HS-5 (cell line): ENCODE data around the gene BBS2.
"Not testable (repeated sequence)": the region's sequence is repeated elsewhere in the genome, so short reads cannot be mapped to it uniquely, and the experiment has no call there.

Experiments
- DNase-seq: peaks from one replicate; pipeline ENCODE4 v3.0.0-alpha.2; 2012; ENCODE audit warnings: low read depth

Gene BBS2

DNA sequence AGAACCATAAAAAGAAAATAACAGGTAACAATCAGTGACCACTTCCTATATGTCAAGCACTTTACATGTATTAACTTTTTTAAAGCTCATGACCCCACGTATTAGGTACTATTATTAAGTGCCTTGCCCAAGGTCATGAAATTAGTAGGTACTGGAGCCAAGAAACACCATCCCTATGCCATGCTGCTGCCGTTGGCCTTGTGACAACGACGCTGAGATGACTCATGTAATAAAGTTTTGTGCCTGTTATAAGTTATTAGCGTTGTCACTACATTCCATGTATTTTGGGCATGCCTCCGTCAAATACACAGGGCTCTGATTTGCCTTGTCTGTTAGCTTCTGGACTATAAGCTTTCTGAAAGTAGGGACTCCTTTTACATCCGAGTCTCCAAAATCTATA lies 1.4 kb downstream of the BBS2 start:
- no peak for DNase-seq

DNA sequence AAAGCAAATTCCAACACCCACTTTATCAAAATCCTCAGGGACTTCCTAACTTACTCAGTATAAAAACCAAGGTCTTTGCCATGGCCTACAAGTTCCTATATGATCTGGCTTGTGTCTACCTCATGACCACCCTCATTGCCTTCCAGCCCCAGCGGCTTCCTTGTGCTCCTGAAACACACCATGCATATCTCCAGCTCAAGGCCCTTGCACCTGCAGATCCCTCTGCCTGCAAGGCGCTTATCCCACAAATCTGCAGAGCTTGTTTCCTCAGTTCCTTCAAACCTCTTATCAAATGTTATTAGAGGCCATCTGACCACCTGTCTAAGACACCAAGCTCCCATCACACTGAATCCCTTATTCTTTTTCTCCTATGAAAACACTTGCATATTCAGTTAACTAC lies 2.6 kb downstream of the BBS2 start:
- DNase-seq: no peak

DNA sequence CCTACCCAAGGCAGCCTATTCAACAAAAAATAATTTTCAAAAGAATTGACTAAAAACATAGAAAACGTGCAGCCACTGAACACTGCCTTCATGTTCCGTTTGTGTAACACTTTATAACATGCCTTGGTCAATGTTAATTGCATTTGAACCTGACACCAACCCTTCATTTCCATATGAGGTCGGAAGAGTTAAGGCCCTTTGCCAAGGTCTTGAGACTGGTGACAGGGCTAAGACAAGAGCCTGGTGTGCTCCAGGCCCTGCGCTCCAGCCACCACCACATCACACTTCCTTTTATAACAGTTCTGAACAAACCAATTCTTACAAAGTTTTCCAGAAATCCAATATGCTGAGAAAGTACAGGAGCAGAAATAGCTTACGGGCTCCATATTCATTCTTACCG lies 4.2 kb downstream of the BBS2 start:
- no peak for DNase-seq

DNA sequence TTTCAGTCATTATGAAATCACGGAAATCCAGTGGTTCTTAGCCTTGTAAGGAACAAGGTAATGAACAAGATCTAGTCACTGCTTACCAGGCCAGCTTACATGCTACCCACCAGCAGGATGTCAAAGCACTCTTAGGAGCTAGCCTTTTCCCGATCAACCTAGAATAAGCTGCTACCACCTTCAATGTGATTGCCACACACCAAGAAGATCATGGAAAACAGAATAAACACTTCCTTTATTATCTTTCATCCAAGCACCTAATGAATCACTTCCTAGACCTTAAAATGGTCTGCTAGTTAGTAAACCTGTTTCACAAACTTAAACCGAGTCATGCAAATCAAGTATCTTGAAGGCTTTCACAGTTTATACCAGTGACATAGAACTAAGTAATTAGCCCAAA lies 5.0 kb downstream of the BBS2 start:
- DNase-seq: no peak

DNA sequence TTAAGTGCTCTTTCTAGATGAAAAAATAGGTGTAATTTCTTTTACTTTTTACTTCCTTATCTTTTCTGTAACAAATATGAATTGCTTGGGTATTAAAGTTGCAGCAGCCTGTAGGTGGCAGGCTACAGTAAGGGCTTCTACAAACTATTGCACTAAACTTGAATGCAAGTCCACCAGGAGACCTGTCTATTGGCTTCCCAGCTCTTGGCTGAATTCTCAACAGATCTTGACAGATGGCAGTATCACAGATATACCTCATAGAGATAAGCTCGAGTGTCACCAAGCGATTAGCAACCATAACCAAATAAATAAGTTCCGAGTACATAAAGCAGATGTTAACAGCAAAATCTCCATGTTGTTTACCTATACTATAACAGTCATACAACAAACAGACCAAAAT lies 5.9 kb downstream of the BBS2 start:
- DNase-seq: no peak

DNA sequence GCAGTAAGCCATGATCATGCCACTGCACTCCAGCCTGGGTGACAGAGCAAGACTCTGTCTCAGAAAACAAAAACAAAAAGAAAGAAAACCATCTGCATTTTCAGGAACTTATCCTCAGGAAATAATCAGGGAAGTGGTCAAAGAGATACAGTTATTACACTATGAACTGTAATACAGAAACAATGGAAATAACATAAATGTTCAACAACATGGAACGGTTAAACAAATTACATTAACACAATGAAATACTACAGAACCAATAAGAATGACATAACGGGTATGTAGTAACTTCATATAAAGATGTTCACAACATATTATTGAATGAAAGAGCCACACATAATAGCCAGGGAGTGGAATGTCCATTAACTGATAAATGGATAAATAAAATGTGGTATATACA lies 6.7 kb downstream of the BBS2 start:
- no peak for DNase-seq

DNA sequence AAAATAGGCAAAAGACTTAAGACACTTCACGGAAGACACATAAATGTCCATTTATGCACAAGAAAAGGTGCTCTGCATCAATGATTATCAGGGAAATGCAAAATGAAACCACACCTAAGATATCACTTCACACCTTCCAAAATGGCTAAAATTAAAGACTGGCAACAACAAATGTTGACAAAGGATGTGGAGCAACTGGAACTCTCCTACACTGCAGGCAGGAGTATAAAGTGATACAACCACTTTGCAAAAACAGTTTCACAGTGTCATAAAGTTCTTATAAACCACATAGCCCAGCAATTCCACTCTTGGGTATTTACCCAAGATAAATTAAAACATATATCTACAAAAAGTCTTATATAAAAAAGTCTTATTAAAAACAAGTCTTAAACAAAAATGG lies 7.8 kb downstream of the BBS2 start:
- DNase-seq: no peak

DNA sequence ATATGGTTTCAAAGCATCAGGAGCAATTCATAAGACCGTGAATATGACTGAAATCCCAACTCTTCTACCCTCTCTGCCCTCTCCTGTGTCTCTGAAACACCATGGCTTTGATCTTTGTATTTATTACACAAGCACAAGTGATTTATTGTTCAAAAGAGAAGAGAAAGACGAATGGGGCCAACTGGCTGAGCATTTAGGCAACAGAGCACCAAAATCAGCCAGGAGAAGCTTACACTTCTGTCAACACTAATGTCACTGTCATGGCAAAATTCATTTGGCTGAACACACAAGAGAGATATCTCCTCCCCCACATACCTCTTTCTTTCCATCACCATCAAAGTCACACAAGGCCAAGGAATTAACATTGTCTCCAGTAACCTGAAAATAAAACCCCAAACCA lies 9.3 kb downstream of the BBS2 start:
- no peak for DNase-seq

DNA sequence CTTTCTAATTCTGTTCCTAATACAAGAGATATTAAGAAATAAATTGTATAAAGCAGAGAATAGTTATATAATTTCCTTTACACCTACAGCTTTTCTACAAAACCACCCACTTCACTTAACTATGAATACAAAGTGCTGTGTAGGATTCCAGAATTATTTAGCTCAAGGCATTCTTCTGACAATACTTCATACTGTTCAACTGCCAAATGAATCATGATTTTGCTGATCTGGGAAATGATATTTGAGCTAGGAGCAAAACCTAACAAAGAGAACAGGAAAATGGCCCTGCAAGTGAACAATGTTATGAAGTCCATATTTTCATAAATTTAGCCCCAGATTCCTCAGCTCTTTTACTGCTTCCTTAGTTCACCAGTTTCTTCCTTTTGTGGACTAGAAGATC lies 12.9 kb downstream of the BBS2 start:
- no peak for DNase-seq

DNA sequence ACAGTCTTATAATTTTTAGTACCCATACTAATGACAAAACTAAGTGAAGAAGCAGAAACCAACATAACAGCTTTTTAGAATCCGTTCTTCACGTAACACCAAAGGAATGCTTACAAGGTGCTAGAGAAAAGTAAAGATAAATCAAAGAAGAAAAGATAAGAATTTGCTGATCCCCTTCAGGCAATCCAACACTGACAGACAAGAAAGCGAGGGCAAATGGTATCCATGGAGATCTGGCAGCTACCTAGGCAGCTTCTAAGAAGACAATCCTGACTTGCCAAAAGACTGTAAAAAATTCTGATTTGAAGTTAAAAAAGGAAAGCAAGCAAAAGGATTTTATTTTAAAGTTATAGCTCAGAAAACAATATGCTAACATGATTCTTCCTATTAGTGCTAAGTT lies 14.6 kb downstream of the BBS2 start:
- no peak for DNase-seq

DNA sequence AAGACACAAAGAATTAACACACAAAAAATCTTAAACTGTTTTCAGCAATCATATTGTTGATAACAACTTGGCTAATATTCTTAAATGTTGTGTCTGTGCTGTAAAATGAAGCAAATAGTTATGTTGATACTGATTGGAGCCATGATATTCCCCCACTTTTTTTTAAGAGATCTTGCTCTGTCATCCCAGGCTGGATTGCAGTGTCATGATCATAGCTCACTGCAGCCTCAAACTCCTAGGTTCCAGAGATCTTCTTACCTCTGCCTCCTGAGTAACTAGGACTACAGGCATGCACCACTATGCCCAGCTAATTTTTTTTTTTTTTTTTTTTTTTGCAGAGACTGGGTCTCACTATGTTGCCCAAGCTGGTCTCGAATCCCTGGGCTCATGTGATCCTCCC lies 26.0 kb downstream of the BBS2 start:
- no peak for DNase-seq

DNA sequence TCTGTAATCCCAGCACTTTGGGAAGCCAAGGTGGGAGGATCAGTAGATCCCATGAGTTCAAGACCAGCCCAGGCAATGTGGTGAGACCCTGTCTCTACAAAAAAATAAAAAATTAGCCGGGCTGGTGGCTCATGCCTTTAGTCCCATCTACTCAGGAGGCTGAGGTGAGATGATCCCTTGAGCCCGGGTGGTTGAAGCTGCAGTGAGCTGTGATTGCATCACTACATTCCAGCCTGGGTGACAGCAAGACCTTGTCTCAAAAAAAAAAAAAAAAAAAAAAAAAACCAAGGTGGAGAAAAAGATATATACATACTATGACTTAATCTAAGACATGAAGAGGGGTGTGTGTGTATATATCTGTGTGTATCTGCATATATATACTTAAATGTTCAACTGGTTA lies 26.7 kb downstream of the BBS2 start:
- DNase-seq: no peak

DNA sequence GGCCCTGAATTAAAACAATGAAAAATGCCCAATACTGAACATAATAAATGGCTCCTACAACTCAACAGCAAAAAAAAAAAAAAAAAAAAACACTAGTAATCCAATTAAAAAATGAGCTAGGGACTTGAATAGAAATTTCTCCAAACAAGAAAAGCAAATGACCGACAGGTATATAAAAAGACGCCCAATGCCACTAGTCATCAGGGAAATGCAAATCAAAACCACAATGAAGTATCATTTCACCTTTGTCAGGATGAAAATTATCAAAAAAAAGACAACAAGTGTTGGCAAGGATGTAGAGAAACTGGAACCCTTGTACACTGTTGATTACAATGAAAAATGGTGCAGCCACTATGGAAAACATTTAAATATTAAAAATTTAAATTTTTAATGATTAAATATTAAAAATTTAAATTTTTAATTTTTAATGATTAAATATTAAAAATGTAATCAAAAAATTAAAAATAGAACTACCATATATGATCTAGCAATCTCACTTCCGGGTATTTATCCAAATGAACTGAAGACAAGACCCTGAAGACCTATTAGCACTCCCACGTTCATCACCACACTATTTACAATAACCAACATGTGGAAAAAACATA lies 28.1 kb downstream of the BBS2 start:
- no peak for DNase-seq

DNA sequence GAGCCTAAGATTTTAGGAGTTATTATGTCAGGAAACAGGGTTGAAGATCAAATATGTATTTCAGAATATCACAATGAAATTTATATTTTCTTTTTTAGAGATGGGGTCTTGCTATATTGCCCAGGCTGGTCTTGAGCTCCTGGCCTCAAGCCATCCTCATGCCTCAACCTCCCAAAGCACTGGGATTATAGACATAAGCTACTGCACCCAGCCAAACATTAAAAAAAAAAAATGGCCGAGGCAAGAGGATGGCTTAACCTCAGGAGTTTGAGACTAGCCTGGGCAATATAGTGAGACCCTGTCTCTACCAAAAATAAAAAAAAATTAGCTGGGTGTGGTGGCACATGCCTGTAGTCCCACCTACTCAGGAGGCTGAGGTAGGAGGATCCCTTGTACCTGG lies 31.0 kb downstream of the BBS2 start:
- DNase-seq: not testable (repeated sequence)

DNA sequence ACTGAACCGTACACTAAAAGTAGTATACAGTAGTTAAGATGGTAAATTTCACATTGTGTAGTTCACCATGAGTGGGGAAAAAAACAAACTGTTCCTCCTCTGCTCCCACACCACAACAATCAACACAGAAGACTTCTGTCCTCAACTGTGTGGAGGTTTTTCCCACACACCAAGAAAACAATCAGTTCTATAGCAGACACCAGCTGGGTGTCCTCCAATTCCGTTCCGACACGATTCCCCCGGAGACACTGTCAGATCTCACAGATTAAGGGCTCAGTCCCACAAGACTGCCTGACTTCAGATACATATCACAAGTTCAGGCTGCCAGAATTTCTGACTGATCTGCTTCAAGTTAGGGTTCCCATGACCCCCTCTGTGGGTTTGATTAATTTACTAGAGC lies 31.8 kb downstream of the BBS2 start:
- no peak for DNase-seq

DNA sequence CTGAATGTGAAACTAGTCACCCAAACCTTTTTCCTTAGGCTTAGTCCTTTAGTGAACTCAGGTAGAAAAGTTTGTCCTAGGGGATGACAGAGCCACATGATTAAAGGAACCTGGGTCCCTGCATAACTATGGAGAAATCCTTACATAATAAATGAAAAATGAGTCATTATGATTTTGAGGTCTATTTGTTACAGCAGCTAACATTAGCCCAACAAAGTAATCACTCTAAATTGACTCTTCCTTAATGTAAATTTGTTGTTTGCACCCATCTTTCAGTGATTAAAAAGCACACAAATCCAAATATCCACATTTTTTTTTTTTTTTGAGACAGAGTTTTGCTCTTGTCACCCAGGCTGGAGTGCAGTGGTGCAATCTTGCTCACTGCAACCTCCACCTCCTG lies 36.4 kb downstream of the BBS2 start:
- no peak for DNase-seq

DNA sequence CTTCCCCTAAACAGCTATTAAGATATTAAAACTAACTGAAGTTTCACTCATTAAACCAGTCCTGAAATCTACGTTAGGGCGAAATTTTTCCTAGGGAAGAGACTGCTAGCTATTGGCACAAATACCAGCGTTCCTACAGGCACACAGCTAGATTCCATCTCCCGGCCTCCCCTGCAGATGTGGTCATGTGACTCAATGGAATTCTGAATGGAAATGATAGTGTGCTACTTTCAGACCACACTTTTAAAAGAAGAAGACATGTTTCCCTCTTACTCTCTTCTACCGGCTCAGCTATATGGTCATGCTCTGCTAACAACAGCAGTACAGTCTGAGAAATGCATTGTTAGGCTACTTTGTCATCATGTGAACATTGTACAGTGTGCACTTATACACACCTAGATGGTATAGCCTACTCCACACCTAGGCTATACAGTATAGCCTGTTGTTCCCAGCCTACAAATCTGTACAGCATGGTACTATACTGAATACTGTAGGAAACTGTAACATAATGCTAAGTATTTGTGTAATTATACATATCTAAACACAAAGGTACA lies 37.1 kb downstream of the BBS2 start:
- DNase-seq: no peak

DNA sequence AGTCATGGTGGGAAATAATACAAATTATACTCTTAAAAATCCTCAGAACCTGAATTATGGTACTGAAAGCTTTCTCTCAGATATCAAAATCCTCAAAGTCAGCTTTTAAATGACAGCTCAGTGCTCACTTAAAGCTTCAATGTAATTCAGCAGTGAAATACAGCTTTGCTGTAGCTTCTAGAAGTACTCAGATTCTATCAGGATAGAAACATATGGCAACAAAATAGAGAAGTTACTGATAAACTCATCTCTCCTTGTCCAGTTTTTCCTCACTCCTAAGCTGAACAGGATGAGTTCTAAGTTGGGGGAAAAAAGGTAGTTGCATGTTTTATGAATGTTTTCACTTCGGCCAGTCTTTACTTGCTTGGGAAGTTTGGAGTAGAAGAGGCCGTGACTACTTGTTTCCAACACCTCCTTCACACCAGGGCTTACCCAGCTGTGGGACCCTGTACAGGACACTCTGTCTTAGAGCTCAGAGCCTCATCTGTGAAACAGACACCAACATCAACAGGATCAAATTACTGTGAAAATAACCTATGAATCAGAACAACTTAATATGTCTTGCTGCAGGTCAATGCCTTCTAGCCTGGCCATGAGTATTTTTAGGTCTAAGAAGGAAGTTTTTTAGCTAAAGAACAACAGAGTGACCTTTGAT lies 38.2 kb downstream of the BBS2 start:
- DNase-seq: no peak

DNA sequence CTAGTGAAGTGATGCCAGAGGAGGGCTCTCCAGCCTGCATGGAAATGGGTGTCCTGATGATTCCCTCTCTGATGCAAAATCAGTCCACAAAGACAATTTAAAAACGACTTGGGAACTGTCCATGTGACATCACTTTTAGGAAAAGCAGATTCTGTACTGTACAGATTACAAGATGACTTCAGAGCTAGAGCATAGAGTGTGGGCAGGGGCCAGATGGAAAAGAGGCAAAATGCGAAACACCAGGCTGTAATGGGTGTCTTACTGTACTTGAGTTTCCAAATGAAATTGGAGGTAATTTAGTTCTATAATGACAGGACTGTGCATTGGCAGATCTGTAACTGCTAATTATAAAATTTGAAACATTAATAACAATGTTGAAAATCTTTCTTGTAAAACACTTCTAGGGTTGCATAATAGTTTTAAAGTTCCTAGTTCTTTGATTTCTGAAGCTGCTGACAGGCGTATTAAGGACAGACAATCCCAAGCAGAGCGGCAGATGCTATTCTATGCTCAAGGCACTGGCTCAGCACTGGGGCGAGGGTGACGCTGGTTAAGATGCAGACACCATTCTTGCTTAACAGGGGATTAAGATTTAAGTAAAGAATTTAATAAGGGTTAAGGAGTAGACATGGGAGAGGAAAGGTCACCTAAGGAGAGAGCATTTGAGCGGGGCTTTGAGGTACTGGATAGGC lies 38.9 kb downstream of the BBS2 start:
- no peak for DNase-seq

DNA sequence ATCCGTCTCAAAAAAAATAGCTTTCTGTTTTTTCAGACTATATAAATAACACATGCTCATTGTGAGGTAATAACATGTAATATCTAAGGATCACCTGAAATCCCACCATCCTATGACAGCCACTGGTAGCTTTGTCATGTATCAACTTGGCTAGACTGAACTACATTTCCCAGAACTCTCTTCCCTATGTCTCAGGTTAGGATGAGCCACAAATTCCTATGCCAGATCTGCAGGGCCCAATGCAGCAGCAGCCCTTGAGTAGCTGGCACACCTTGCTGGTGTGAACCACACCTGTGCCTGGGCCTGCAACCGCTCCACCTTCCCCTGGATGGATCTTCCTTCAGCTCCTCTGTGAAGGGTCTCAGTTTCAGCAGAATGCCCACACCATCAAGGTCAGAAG lies 40.4 kb downstream of the BBS2 start:
- no peak for DNase-seq

DNA sequence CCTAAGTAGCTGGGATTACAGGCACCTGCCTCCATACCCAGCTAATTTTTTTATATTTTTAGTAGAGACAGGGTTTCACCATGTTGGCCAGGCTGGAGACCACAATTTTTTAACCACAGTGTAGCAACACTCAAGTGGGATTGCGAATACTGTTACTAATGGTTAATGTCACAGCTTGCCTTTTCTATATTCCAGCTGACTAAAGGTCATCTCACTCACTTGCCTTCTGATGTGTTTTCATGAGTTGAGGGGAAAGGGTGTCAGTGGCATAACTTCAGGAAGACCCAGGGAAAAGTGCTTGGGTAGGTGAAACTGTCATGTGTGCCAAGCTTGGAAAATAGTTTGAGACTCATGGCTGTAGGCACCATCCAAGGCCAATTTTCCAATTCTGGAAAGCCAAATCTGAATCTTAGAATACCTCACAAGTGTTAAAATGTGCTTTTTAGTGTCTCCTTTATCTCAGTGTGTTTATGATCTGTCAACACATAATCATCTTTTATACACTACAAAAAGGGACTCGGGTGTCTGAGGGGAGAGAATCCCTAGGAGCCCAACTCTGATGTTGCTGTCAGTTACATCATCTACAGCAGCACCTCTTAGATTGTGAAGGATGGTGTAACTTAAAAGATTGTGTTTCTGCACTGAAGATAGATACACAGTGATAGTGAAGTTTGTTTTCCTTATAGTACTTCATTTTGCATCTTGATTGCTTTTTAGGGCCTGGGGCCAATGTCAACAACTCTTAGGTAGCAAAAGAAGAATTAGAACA lies 41.4 kb downstream of the BBS2 start:
- no peak for DNase-seq

DNA sequence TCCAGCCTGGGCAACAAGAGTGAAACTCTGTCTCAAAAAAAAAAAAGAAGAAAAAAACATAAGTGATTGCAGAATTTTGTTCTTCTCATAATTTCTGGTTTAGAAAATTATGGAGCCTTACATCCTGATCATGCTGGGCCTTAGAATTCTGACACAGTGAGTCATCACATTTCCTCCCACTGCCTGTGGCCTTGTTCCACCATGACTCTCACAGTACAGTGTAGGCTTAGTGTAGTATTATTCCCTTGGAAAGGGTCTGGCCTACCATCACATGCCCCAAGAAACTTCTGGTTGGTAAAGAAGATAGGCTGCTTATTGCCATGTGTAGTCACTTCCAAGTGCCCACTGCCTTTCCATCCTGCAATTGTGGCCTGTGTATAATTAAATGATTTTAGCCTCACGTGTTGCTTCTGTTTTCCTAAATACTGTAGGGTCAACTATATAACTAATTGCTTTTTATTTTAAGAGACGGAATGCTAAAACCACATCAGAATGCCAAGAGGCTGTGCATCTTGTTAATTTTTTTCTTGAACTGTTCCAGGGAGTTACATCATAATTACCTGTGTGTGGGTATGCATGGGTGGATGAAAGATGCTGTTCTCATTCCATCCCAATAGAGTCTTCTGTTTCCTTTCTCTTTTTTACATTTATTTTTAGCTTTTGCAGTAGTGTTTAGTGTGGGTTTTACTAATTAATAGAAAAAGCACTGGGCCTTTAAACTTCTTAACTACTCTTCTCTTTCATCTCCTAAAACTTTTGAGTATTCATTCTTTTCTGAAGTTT lies 42.5 kb downstream of the BBS2 start:
- DNase-seq: peak; percentile 75
